GM19238 (cell line): ENCODE data around the gene RGS7.
A peak's percentile ranks its signal among the peaks of the same experiment; 100 is the strongest.
"Not testable (repeated sequence)": the region's sequence is repeated elsewhere in the genome, so short reads cannot be mapped to it uniquely, and the experiment has no call there.

Source experiments
- DNase-seq: peaks from one replicate; pipeline ENCODE4 v3.0.0; 2011; ENCODE audit warnings: low spot score; ENCODE audit not compliant: insufficient read length

RGS7 gene

GRCh38 chr1:240991230-240991629 is 365.8 kb downstream of the RGS7 start:
- DNase-seq, result no peak

- no peak for DNase-seq
Measured at GRCh38 chr1:240987928-240988327, 369.1 kb downstream of the RGS7 start.

- DNase-seq, result no peak
Measured at GRCh38 chr1:240985081-240985480, 371.9 kb downstream of the RGS7 start.

- no peak for DNase-seq
Measured at GRCh38 chr1:240980342-240980741, 376.7 kb downstream of the RGS7 start.

DNA sequence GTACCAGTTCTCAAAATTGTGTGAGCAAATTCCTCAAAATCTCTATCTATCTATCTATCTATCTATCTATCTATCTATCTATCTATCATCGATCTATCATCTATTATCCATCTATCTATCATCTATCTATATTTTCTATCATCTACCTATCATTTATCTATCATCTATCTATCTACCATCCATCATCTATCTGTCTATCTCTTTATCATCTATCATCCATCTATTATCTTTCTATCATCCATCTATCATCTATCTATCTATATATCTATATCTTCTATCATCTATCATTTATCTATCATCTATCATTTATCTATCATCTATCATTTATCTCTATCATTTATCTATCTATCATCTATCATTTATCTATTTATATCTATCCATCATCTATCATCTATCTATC is 380.3 kb downstream of the RGS7 start:
- no peak for DNase-seq

GRCh38 chr1:240973875-240974274 is 383.1 kb downstream of the RGS7 start:
- no peak for DNase-seq

GRCh38 chr1:240972059-240972458 is 384.9 kb downstream of the RGS7 start:
- not testable (repeated sequence) for DNase-seq

- DNase-seq, result no peak
Measured at GRCh38 chr1:240970253-240970652, 386.8 kb downstream of the RGS7 start.

- DNase-seq, result no peak
Measured at GRCh38 chr1:240968864-240969263, 388.1 kb downstream of the RGS7 start.

GRCh38 chr1:240967070-240967724 is 389.8 kb downstream of the RGS7 start:
- no peak for DNase-seq

- no peak for DNase-seq
Measured at GRCh38 chr1:240965581-240966091, 391.4 kb downstream of the RGS7 start.

DNA sequence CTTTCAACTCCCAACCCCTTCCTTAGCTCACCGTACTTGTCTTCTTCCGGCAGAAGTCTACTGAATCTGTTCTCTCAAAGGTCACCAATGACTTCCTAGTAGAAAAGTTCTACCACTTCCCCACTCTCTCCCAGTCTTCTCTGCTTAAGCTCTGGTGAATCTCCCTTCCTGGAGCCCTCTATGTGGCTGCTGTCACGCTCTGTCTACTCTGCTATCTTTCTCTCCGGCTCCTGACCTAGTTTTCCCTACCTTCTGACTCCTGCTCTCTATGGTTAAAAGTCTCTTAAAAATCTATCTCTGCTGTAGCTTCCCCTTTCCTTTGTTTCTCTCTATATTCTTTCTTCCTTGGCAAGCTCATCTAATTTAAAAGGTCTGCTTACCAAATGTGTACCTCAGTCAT is 394.9 kb downstream of the RGS7 start:
- DNase-seq, result no peak

GRCh38 chr1:240956424-240956823 is 400.6 kb downstream of the RGS7 start:
- DNase-seq, result no peak

DNA sequence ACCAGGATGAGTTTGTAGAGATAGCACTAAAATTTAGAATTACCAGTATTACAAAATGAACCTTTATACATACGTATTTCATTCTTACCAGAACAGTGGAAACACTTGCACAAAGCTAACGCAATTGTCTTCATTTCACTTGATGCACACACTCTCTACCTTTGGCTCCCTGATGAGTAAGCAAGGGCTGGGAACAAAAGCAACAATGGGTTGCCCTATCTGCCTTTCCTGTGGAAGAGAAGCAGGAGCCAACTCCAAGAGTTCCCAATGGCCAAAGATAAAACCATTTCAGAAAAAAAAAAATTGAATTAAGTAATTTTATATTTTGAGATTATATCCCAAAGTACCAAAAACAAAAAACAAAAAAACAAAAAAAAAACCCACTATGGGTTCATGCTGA is 401.0 kb downstream of the RGS7 start:
- DNase-seq, result no peak

- no peak for DNase-seq
Measured at GRCh38 chr1:240947438-240948224, 409.4 kb downstream of the RGS7 start.

- DNase-seq, result peak; percentile 3
Measured at GRCh38 chr1:240946926-240947325, 410.1 kb downstream of the RGS7 start.

- DNase-seq, result no peak
Measured at GRCh38 chr1:240942901-240943300, 414.1 kb downstream of the RGS7 start.

DNA sequence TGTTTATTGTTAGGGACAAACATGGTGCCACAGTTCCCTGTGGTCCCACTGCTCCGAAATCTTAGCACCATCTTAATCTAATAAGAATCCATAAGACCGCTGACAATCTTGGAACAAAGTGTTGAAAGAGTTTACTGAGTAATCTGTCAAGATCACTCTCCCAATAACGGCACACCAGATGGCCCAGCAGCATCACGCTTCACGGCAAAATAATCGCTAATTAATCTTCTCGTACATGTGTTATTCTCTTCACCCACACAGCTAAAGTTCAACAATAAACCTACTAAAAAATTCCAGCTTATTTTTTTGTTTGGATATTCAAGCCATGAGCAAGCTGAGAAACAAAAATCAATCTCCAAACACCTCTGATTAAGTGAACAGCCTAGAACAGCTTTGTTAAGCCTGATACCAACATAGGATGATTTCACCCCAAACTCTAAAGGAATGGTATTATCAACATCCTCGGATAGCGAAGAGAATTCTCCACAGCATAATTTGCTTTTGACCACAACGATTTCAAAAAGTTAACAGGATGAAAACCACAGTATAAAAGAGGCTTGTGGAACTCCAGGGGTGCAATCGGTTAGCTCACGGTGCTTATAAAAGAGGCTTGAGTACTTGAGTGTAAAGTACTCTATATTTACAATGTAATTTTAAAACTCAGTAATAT is 415.2 kb downstream of the RGS7 start:
- DNase-seq, result no peak

- DNase-seq, result no peak
Measured at GRCh38 chr1:240936911-240937668, 419.9 kb downstream of the RGS7 start.

DNA sequence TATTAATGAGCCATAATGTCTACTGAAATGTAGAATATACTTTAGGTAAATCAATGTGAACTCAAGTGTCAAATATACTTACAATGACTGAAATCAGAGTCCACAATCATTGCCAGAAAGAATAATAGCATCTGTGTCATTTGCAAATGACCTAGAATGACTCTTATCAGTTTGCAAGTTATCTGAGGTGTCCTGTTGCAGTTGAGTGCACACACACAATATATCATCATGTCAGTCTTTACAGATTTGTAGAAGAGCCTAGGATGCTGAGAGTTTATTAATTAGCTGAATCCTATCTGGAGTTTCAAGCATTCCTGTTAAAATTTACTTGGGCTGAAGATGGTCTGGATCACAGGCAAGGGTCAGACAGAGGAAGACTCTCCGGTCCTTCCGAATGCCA is 421.1 kb downstream of the RGS7 start:
- DNase-seq, result no peak

DNA sequence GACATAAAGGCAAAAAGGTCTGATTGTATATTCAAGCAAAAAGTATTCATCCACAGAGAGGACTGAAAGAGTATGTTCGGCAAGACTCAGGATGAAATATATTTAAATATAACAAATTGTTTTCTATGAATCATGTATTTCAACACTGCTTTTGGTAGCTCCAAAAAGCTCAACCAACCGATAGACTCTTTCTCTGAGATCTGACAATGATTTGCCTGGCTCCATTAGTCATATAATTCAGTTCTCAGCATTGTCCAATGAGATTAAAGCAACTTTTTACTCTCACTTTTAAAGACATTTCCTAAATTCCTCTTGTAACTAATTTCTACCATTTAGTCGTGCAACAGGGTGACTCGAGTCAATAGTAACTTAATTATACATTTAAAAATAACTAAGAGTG is 426.0 kb downstream of the RGS7 start:
- no peak for DNase-seq

DNA sequence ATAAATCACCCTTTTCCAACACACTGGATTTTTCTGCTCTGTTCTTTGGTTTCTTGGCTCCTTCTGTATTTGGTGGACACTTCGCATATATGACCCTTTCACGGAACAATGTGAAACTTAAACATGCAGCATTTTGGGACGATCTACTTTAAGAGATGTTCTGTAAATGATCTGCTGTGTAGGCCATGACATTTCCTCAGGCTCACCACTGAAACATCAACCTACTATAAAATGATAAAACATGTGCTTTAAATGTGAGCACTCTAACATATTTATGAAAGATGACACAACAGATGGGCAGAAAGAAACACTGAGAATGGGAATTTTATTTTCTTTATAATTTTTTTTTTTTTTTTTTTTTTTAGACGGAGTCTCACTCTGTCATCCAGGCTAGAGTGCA is 428.7 kb downstream of the RGS7 start:
- DNase-seq, result no peak
